Caco-2 (cell line): ENCODE measurements around the gene DONSON. TPM values are rescaled to one million over a fixed set of nuclear protein-coding genes. Genes with fewer than 3 reads are reported as not detected.

Source experiments
- BruUV-seq: library from RNA; stranded (reverse); fragments of 400-500 nt; replicated peaks from 2 replicates; lab custom pipeline; 2021; lab: Mats Ljungman, UMichigan
- CTCF ChIA-PET: fragments of 300-600 bp; sonication (Branson Sonifier 250); formaldehyde crosslinking; loops from one replicate; lab custom pipeline; 2022; ENCODE audit warnings: antibody characterized with exemption; lab: Charles Lee
- POLR2A ChIA-PET: fragments of 300-600 bp; sonication (Branson Sonifier 250); formaldehyde crosslinking; loops from one replicate; lab custom pipeline; 2022; ENCODE audit warnings: antibody characterized with exemption; lab: Charles Lee
- DNase-seq, 2 experiments: peaks; one replicate each; pipeline versions ENCODE4 v3.0.0 to v3.0.0-alpha.2; 2020 to 2022
- H3K27me3 ChIP-seq: replicated peaks from 2 replicates; pipeline ENCODE4 v1.6.0; 2011; ENCODE audit warnings: low read length; ENCODE audit not compliant: control insufficient read depth, insufficient read depth
- H3K36me3 ChIP-seq: 2 replicates; pipeline ENCODE4 v1.5.1; 2011; ENCODE audit warnings: low read length; ENCODE audit not compliant: control insufficient read depth, insufficient read depth
- H3K4me1 ChIP-seq: fragments of 250-450 bp; sonication (Bioruptor Pico); 2 replicates; pipeline ENCODE4 v1.5.1; 2020; ENCODE audit warnings: mild to moderate bottlenecking
- H3K4me3 ChIP-seq: 2 replicates; pipeline ENCODE4 v1.5.1; 2011; ENCODE audit warnings: low read depth, mild to moderate bottlenecking, control low read depth, low read length
- H3K9me3 ChIP-seq: fragments of 250-450 bp; sonication (Bioruptor Pico); 2 replicates; pipeline ENCODE4 v1.5.1; 2020; ENCODE audit warnings: mild to moderate bottlenecking, moderate library complexity
- H3K27ac Mint-ChIP-seq: one replicate; pipeline ENCODE4 v1.8.0; 2022; ENCODE audit warnings: mixed read lengths; ENCODE audit not compliant: unreplicated experiment
- H3K27me3 Mint-ChIP-seq: one replicate; pipeline ENCODE4 v1.8.0; 2022; ENCODE audit warnings: mixed read lengths; ENCODE audit not compliant: insufficient read depth, unreplicated experiment
- H3K36me3 Mint-ChIP-seq: one replicate; pipeline ENCODE4 v1.8.0; 2022; ENCODE audit warnings: mild to moderate bottlenecking, mixed read lengths; ENCODE audit not compliant: insufficient read depth, unreplicated experiment
- H3K4me1 Mint-ChIP-seq: one replicate; pipeline ENCODE4 v1.8.0; 2022; ENCODE audit warnings: low read depth, mixed read lengths; ENCODE audit not compliant: unreplicated experiment
- H3K4me3 Mint-ChIP-seq: one replicate; pipeline ENCODE4 v1.8.0; 2022; ENCODE audit warnings: mild to moderate bottlenecking, moderate library complexity, mixed read lengths; ENCODE audit not compliant: unreplicated experiment
- H3K9me3 Mint-ChIP-seq: one replicate; pipeline ENCODE4 v1.8.0; 2022; ENCODE audit warnings: mixed read lengths; ENCODE audit not compliant: unreplicated experiment
- CTCF ChIP-seq, 2 experiments: fragments of 200-600 bp in 1 of 2; IDR thresholded peaks; 1 replicate in 1 of 2; 2 replicates in 1 of 2; pipeline versions ENCODE4 v1.5.1 to v1.8.0; 2011 to 2022; ENCODE audit warnings: antibody characterized with exemption in 1 of 2, control low read depth in 1 of 2, inconsistent platforms in 1 of 2, low read depth in 1 of 2, low read length in 1 of 2, mild to moderate bottlenecking in 1 of 2, moderate library complexity in 1 of 2; ENCODE audit not compliant: insufficient read depth in 1 of 2, severe bottlenecking in 1 of 2, unreplicated experiment in 1 of 2
- intact Hi-C: fragments of 100-400 bp; cut with micrococcal nuclease; formaldehyde crosslinking; loops from one replicate; pipeline ENCODE4 v1.10.0; 2022; ENCODE audit not compliant: unreplicated experiment
- total RNA-seq: library from RNA; stranded (reverse); gene quantifications from 2 replicates; pipeline ENCODE4 v1.2.3, GENCODE V29; 2022

DONSON gene
- total RNA-seq, 1 experiment from 2014 or later, result 36.2 TPM

GRCh38 chr21:33542640-33543504 is 45.6 kb downstream of the DONSON start, which contains the start of gene SON:
SON (plus strand) TSS chr21:33543038; CDS start chr21:33543093, 55 bp downstream.
- H3K4me1 Mint-ChIP-seq, result peaks cover 9% of the 10 kb centered on the region
- no TSS peak for BruUV-seq
- peak within 1 kb of the TSS; percentile 82 for H3K4me3 Mint-ChIP-seq
- no peak for TF ChIP-seq CTCF (IDR thresholded peaks at IDR 0.05; ENCODE audit: insufficient read depth in 1 of 2, low read depth in 1 of 2, low read length in 1 of 2, severe bottlenecking in 1 of 2, unreplicated experiment in 1 of 2)
- H3K27ac Mint-ChIP-seq, result peak within 1 kb of the TSS; percentile 98
- Histone ChIP-seq H3K4me3 (peak within 1 kb of the TSS; percentile 74), H3K9me3 (no peaks in the 10 kb centered on the region), H3K27me3 (no peaks in the 10 kb centered on the region), H3K4me1 (peaks cover 19% of the 10 kb centered on the region), H3K36me3 (no peaks in the 10 kb centered on the region; the same call in 1 of the 2 replicates)
- peak; percentile 98 to 99 for DNase-seq
- peaks cover 71% of the 10 kb centered on the region for H3K36me3 Mint-ChIP-seq
- POLR2A ChIA-PET, result interaction anchor here (0.5 to 1.5 kb wide), 9 partner anchors 45 to 1264 kb away, joined by 3 to 13 read pairs (median 4); partner anchors contain the start of genes DONSON and TMEM50B
- intact Hi-C loops, result loop anchor here (1.0 to 5.0 kb wide), 2 partner anchors 64 to 98 kb away; partner anchors contain the start of gene CRYZL1
- no peaks in the 10 kb centered on the region for H3K27me3 Mint-ChIP-seq
- peaks cover under 1% of the 10 kb centered on the region for H3K9me3 Mint-ChIP-seq
- CTCF ChIA-PET, result interaction anchor here (0.5 to 1.0 kb wide), 5 partner anchors 28 to 803 kb away, joined by 3 to 7 read pairs (median 4); partner anchors contain the start of gene TMEM50B

DNA sequence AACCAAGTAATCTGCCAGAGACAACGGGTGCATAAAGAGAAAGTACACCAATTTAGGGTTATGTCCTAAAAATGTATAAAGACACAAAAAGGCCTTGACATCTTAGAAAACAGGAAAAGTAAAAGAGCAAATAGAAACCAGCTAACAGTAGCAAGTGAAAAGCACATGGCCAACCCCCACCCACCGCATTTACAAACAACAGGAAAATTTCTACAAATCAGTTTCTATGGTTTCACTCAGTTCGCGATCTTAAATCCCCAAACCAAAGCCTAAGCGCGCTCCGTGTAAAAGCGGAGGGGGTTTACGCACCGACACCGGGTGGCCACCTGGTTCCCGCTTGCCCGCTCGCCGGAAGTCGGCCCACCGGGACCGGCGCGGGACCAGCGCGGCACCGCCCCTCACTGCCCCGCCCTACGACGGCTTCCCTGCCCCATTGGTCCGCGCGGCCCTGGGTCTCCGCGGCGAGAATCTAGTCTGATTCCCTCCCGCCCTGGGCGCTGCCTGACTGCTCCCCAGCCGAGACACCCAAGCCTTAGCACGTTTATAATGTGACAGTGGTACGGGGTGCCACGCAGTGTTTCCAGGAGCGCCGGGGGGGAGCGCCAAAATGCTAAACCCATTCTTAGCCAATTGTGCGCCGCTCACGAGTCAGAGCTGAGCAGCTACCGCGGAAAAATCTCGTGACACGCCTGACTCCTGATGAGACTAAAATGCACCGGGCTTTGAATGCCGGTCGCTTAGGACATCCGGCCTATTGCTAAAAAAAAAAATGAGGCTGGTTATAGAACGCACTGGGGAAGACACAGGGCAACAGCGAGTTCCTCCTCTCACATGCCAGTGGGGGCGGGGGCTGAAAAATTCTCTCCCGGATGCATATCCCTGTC is 46.5 kb downstream of the DONSON start, which contains the start of gene GART:
Gene GART, minus strand, starts transcription at position 362 of the 884 bp plus-strand sequence. CDS start 2,802 bp downstream, outside the sequence.
- Mint-ChIP-seq H3K4me3 (peak within 1 kb of the TSS; percentile 82), H3K4me1 (peaks cover 16% of the 10 kb centered on the region), H3K36me3 (peaks cover 71% of the 10 kb centered on the region), H3K9me3 (peaks cover 9% of the 10 kb centered on the region), H3K27me3 (no peaks in the 10 kb centered on the region), H3K27ac (peak within 1 kb of the TSS; percentile 98)
- intact Hi-C loops, result loop anchor here (1.0 to 5.0 kb wide), 2 partner anchors 65 to 99 kb away; partner anchors contain the start of gene CRYZL1
- BruUV-seq, result no TSS peak
- peak; percentile 86 to 90 for DNase-seq
- Histone ChIP-seq H3K4me3 (peak within 1 kb of the TSS; percentile 74), H3K27me3 (no peaks in the 10 kb centered on the region), H3K9me3 (no peaks in the 10 kb centered on the region), H3K4me1 (peaks cover 19% of the 10 kb centered on the region), H3K36me3 (no peaks in the 10 kb centered on the region; the same call in 1 of the 2 replicates)
- ChIA-PET POLR2A (interaction anchor here (1.2 to 1.5 kb wide), 2 partner anchors 62 to 138 kb away, joined by 3 to 6 read pairs; partner anchors contain the start of gene TMEM50B), CTCF (interaction anchor here (0.6 kb wide), 1 partner anchor 97 kb away, joined by 5 read pairs; no protein-coding TSS in a partner anchor)
- TF ChIP-seq CTCF (IDR thresholded peaks at IDR 0.05; ENCODE audit: insufficient read depth in 1 of 2, low read depth in 1 of 2, low read length in 1 of 2, severe bottlenecking in 1 of 2, unreplicated experiment in 1 of 2), result no peak
